NCI-H460 (cell line): ENCODE results near the gene CLCN4. TPM values are rescaled to one million over a fixed set of nuclear protein-coding genes. Genes with fewer than 3 reads are reported as not detected.

ENCODE experiments used
- total RNA-seq: library from RNA; depleted of rRNA; stranded (reverse); fragments of >200 nt; shearing (Covaris generic); gene quantifications from 2 replicates; pipeline ENCODE4 v1.2.3, GENCODE V29; 2014; rRNA removed

CLCN4 gene
- total RNA-seq, 1 experiment from 2014 or later: 4.1 TPM

Other genes starting within 250 kb of the CLCN4 start
- gene CLDN34, start 189.6 kb upstream of the CLCN4 start, total RNA-seq: not detected in 2 replicates